ENCODE results near the gene DLAT. TPM values are rescaled to one million over a fixed set of nuclear protein-coding genes. Genes with fewer than 3 reads are reported as not detected.
"Not testable (repeated sequence)": the region's sequence is repeated elsewhere in the genome, so short reads cannot be mapped to it uniquely, and the experiment has no call there.

Gene DLAT
- polyA plus RNA-seq, 5 donors: 28.4 to 35.6 (median 34.3) TPM

- no peak for DNase-seq
These were observed 22.6 kb upstream of the DLAT start for GRCh38 chr11:112002491-112003216.

- DNase-seq: no peak
These were observed 20.8 kb upstream of the DLAT start for GRCh38 chr11:112004389-112004788.

- DNase-seq: no peak
These were observed 19.6 kb upstream of the DLAT start for GRCh38 chr11:112005422-112006094.

GRCh38 chr11:112006095-112006441, 19.1 kb upstream of the DLAT start:
- not testable (repeated sequence) for DNase-seq

DNA sequence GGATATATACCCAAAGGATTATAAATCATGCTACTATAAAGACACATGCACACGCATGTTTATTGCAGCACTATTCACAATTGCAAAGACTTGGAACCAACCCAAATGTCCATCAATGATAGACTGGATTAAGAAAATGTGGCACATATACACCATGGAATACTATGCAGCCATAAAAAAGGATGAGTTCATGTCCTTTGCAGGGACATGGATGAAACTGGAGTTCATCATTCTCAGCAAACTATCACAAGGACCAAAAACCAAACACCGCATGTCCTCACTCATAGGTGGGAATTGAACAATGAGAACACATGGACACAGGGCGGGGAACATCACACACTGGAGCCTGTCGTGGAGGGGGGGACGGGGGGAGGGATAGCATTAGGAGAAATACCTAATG, 13.8 kb upstream of the DLAT start:
- DNase-seq: not testable (repeated sequence)

DNA sequence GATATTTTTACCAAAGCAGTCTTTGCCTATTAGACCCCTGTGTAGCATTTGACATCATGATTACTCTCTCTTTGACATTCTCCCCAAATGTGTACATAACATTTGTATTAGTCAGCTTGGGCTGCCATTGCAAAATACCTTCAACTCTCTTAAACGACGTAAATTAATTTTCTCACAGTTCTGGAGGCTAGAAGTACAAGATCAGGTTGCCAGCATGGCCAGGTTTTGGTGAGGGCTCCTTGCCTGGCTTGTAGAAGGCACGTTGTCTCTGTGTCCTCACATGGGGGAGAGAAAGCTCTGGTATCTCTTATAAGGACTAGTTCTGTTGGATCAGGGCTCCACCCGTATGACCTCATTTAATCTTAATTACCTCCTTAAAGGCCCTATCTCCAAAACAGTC, 12.3 kb upstream of the DLAT start:
- DNase-seq: no peak

- DNase-seq: no peak
These were observed 11.6 kb upstream of the DLAT start for GRCh38 chr11:112013497-112014164.

GRCh38 chr11:112016088-112016764, 9.0 kb upstream of the DLAT start:
- DNase-seq: no peak

- DNase-seq: no peak
These were observed 8.3 kb upstream of the DLAT start for GRCh38 chr11:112016765-112017376.

GRCh38 chr11:112017538-112017937, 7.7 kb upstream of the DLAT start:
- DNase-seq: no peak

- DNase-seq: no peak
These were observed 6.1 kb upstream of the DLAT start for GRCh38 chr11:112019066-112019465.

DNA sequence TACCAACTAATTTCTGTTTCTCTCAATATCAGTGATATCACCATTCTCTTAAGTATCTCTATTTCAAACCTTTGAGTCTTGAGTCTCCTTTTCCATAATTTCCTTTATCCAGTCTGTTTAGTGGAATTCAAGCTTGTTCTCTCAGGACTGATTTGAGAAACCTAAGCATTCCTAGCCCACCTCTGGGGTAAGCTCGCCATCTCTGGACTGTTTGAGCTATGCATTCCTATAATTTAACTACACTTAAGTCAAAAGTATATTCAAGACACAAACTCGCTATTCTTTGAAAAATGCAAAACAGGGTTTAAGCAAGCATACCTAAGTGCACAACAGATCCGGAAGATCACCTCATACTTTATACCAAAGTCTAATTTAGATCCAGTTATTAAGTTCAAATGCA, 2.1 kb upstream of the DLAT start:
- no peak for DNase-seq

DNA sequence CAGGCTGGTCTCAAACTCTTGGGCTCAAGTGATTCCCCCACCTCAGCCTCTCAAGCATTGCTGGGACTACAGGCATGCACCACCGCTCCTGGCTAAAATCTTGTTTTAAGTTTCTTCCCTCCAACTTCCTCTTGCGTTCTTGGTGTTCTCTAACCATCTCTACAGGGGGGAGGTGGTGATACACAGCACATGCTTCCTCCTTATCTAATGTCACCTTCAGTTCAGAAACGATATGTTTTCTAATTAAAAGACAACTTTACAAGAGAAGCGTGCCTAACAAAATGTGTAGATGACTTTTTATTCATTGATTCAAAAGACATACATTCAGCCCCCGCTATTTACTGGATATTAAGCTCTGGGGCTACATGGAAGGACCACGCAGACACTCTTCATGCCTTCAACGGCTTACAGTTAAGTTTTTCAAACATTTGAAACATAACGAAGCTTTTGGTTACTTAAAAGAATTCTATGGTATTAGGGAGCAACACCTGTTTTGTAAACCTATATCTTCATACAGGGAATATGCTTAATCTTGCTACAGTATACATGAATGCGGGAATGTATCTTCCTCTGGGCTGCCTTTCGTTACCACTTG, 933 bp upstream of the DLAT start:
- DNase-seq: peak in 1 of 2 donors; percentile 0

- DNase-seq: peak in 1 of 2 donors; percentile 8
These were observed 499 bp downstream of the DLAT start for GRCh38 chr11:112025707-112026106.

- not testable (repeated sequence) for DNase-seq
These were observed 1.7 kb downstream of the DLAT start for GRCh38 chr11:112026784-112027410.

DNA sequence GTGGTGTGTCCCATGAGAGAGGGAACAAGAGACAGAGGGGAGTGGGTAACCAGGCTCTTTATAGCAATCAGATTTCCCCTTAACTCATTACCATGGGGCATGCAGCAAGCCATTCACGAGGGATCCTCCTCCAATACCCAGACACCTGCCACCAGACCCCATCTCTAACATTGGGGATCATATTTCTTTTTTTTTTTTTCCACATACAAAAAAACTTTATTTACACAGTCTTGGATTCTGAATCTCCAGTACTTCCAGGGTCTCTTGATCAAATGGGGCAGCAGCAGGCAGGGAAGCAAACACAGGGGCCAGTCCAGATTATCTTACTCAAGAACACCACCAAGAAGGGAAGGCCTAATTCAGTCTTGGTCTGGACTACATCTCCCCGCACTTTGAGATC, 4.3 kb downstream of the DLAT start:
- DNase-seq: no peak

- DNase-seq: no peak
These were observed 8.7 kb downstream of the DLAT start for GRCh38 chr11:112033902-112034301.

DNA sequence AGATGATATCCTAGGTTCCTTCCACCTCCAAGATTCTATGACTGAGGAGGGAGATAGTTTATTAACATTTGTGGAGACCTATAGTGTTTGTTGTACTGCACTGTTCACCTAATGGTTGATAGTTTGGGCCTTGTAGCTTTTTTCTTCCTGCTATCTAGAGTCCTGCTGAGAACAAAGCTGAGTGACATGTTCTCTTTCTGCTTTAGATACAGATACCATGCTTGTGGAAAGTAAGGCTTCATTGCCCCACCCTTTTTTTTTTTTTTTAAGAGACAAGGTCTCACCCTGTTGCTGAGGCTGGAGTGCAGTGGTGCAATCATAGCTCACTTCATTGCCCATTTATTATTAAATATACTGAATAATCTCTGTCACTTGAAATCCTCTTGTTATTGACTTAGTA, 12.3 kb downstream of the DLAT start:
- DNase-seq: no peak

- DNase-seq: no peak
These were observed 17.2 kb downstream of the DLAT start for GRCh38 chr11:112042161-112042960.

DNA sequence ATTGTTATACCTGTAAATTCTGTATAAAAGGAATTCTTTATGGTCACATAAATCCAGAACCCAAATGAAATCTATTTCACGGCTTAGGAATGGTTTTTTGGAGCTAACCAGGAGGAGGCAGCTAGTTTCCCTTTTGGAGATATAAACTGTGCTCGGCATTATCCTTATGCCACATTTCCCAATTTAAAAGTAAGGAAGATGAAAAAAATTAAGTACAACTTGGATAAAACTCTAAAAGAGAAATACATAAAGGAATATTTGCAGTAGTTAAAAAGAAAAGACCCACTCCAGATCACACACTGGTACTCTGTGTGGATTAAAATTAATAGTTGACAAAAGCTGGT, 17.7 kb downstream of the DLAT start:
- no peak for DNase-seq

All from right lung (tissue), 5 donors.